Adipocyte (in vitro differentiated cells): ENCODE data around the gene ROBO2.

Experiments used
- DNase-seq: peaks from one replicate; pipeline ENCODE4 v3.0.0-alpha.2; 2015; ENCODE audit warnings: low read depth
- H3K27me3 ChIP-seq: replicated peaks from 2 replicates; pipeline ENCODE4 v1.7.0; 2013; ENCODE audit warnings: mild to moderate bottlenecking, low read length, moderate library complexity; ENCODE audit not compliant: control insufficient read depth, insufficient read depth
- H3K36me3 ChIP-seq: 2 replicates; pipeline ENCODE4 v1.7.0; 2013; ENCODE audit warnings: low read length, mild to moderate bottlenecking, moderate library complexity; ENCODE audit not compliant: control insufficient read depth, insufficient read depth, severe bottlenecking
- H3K4me1 ChIP-seq: 2 replicates; pipeline ENCODE4 v1.7.0; 2013; ENCODE audit warnings: mild to moderate bottlenecking, low read length, moderate library complexity; ENCODE audit not compliant: control insufficient read depth, insufficient read depth
- H3K4me3 ChIP-seq: 2 replicates; pipeline ENCODE4 v1.7.0; 2013; ENCODE audit warnings: mild to moderate bottlenecking, low read length, moderate library complexity
- H3K9ac ChIP-seq: 2 replicates; pipeline ENCODE4 v1.7.0; 2013; ENCODE audit warnings: mild to moderate bottlenecking, low read length, moderate library complexity
- H3K9me3 ChIP-seq: 2 replicates; pipeline ENCODE4 v1.7.0; 2013; ENCODE audit warnings: mild to moderate bottlenecking, low read length, moderate library complexity; ENCODE audit not compliant: control insufficient read depth

Gene ROBO2

GRCh38 chr3:77236118-77236517, 196.2 kb downstream of the ROBO2 start:
- Histone ChIP-seq H3K36me3 (no peaks in the 10 kb centered on the region), H3K4me1 (no peaks in the 10 kb centered on the region), H3K27me3 (no peaks in the 10 kb centered on the region), H3K9me3 (peaks cover 6% of the 10 kb centered on the region), H3K9ac (no peak overlapping the region), H3K4me3 (no peak overlapping the region)
- DNase-seq, result no peak

GRCh38 chr3:77240072-77240650, 200.3 kb downstream of the ROBO2 start:
- H3K36me3 ChIP-seq, result no peaks in the 10 kb centered on the region
- no peak overlapping the region for H3K9ac ChIP-seq
- no peaks in the 10 kb centered on the region for H3K9me3 ChIP-seq
- H3K4me1 ChIP-seq, result no peaks in the 10 kb centered on the region
- DNase-seq, result no peak
- no peak overlapping the region for H3K4me3 ChIP-seq
- H3K27me3 ChIP-seq, result no peaks in the 10 kb centered on the region

GRCh38 chr3:77242371-77242770, 202.5 kb downstream of the ROBO2 start:
- H3K4me1 ChIP-seq, result no peaks in the 10 kb centered on the region
- H3K4me3 ChIP-seq, result no peak overlapping the region
- H3K27me3 ChIP-seq, result no peaks in the 10 kb centered on the region
- H3K9me3 ChIP-seq, result no peaks in the 10 kb centered on the region
- H3K9ac ChIP-seq, result no peak overlapping the region
- H3K36me3 ChIP-seq, result no peaks in the 10 kb centered on the region
- peak; percentile 8 for DNase-seq

- H3K4me1 ChIP-seq, result no peaks in the 10 kb centered on the region
- no peak overlapping the region for H3K9ac ChIP-seq
- no peaks in the 10 kb centered on the region for H3K9me3 ChIP-seq
- no peaks in the 10 kb centered on the region for H3K27me3 ChIP-seq
- no peaks in the 10 kb centered on the region for H3K36me3 ChIP-seq
- H3K4me3 ChIP-seq, result no peak overlapping the region
- no peak for DNase-seq
Measured at GRCh38 chr3:77244981-77245380, 205.1 kb downstream of the ROBO2 start.

- Histone ChIP-seq H3K9ac (no peak overlapping the region), H3K4me1 (no peaks in the 10 kb centered on the region), H3K4me3 (no peak overlapping the region), H3K36me3 (no peaks in the 10 kb centered on the region), H3K9me3 (no peaks in the 10 kb centered on the region), H3K27me3 (no peaks in the 10 kb centered on the region)
- DNase-seq, result peak; percentile 57
Measured at GRCh38 chr3:77247061-77247460, 207.2 kb downstream of the ROBO2 start.

GRCh38 chr3:77247817-77248216, 207.9 kb downstream of the ROBO2 start:
- H3K9me3 ChIP-seq, result no peaks in the 10 kb centered on the region
- no peak overlapping the region for H3K4me3 ChIP-seq
- no peak for DNase-seq
- no peaks in the 10 kb centered on the region for H3K4me1 ChIP-seq
- no peaks in the 10 kb centered on the region for H3K36me3 ChIP-seq
- H3K9ac ChIP-seq, result no peak overlapping the region
- no peaks in the 10 kb centered on the region for H3K27me3 ChIP-seq

- H3K4me3 ChIP-seq, result no peak overlapping the region
- no peaks in the 10 kb centered on the region for H3K4me1 ChIP-seq
- DNase-seq, result no peak
- H3K27me3 ChIP-seq, result no peaks in the 10 kb centered on the region
- no peaks in the 10 kb centered on the region for H3K36me3 ChIP-seq
- H3K9ac ChIP-seq, result no peak overlapping the region
- H3K9me3 ChIP-seq, result no peaks in the 10 kb centered on the region
Measured at GRCh38 chr3:77248420-77248819, 208.5 kb downstream of the ROBO2 start.

GRCh38 chr3:77251136-77251535, 211.2 kb downstream of the ROBO2 start:
- no peak for DNase-seq
- no peak overlapping the region for H3K4me3 ChIP-seq
- H3K36me3 ChIP-seq, result no peaks in the 10 kb centered on the region
- no peak overlapping the region for H3K9ac ChIP-seq
- no peaks in the 10 kb centered on the region for H3K27me3 ChIP-seq
- H3K9me3 ChIP-seq, result no peaks in the 10 kb centered on the region
- H3K4me1 ChIP-seq, result no peaks in the 10 kb centered on the region

GRCh38 chr3:77254967-77255831, 215.3 kb downstream of the ROBO2 start:
- peak; percentile 88 for DNase-seq
- Histone ChIP-seq H3K36me3 (no peaks in the 10 kb centered on the region), H3K4me1 (no peaks in the 10 kb centered on the region), H3K27me3 (no peaks in the 10 kb centered on the region), H3K9me3 (no peaks in the 10 kb centered on the region), H3K9ac (no peak overlapping the region), H3K4me3 (no peak overlapping the region)

GRCh38 chr3:77256584-77257503, 216.9 kb downstream of the ROBO2 start:
- H3K9ac ChIP-seq, result no peak overlapping the region
- H3K9me3 ChIP-seq, result no peaks in the 10 kb centered on the region
- no peaks in the 10 kb centered on the region for H3K4me1 ChIP-seq
- peaks cover 5% of the 10 kb centered on the region for H3K27me3 ChIP-seq
- no peaks in the 10 kb centered on the region for H3K36me3 ChIP-seq
- DNase-seq, result no peak
- no peak overlapping the region for H3K4me3 ChIP-seq

GRCh38 chr3:77259694-77260093, 219.8 kb downstream of the ROBO2 start:
- DNase-seq, result no peak
- no peaks in the 10 kb centered on the region for H3K9me3 ChIP-seq
- peaks cover 5% of the 10 kb centered on the region for H3K27me3 ChIP-seq
- H3K4me1 ChIP-seq, result no peaks in the 10 kb centered on the region
- H3K36me3 ChIP-seq, result no peaks in the 10 kb centered on the region
- H3K4me3 ChIP-seq, result no peak overlapping the region
- no peak overlapping the region for H3K9ac ChIP-seq
